Endothelial cell of umbilical vein (primary cell): Measurements from ENCODE around the gene UBE2E1. TPM values are rescaled to one million over a fixed set of nuclear protein-coding genes. Genes with fewer than 3 reads are reported as not detected.

ENCODE experiments used
- BruUV-seq: library from RNA; stranded (reverse); fragments of 400-500 nt; replicated peaks from 2 replicates; lab custom pipeline; 2021; lab: Mats Ljungman, UMichigan
- CTCF ChIA-PET: fragments of 300-600, 350-600 bp; sonication (Branson Sonifier 250); formaldehyde crosslinking; loops from one replicate; lab custom pipeline; 2021; ENCODE audit warnings: antibody characterized with exemption, inconsistent platforms; lab: Charles Lee
- POLR2A ChIA-PET: fragments of 300-600, 350-600 bp; sonication (Branson Sonifier 250); formaldehyde crosslinking; loops from one replicate; lab custom pipeline; 2021; ENCODE audit warnings: antibody characterized with exemption, inconsistent platforms; lab: Charles Lee
- DNase-seq: peaks from one replicate; pipeline ENCODE4 v3.0.0-alpha.2; 2011; ENCODE audit warnings: low read depth, low spot score
- FAIRE-seq: peaks from 2 replicates; lab custom pipeline; 2011; peaks lifted over from hg19 to GRCh38; lab: Jason Lieb, UNC
- H2AFZ ChIP-seq: 2 replicates; pipeline ENCODE4 v1.6.0; 2012; ENCODE audit warnings: low read depth, low read length, control low read depth, inconsistent platforms
- H3K27ac ChIP-seq: 2 replicates; pipeline ENCODE4 v1.5.1; 2011; ENCODE audit warnings: low read depth, mild to moderate bottlenecking, control low read depth, low read length, moderate library complexity; ENCODE audit not compliant: insufficient read depth
- H3K27me3 ChIP-seq, 2 experiments: 2 replicates each; pipeline versions ENCODE4 v1.6.0 to v1.6.1; 2011; ENCODE audit warnings: low read length in 2 of 2, mixed read lengths in 1 of 2; ENCODE audit not compliant: control insufficient read depth in 2 of 2, insufficient read depth in 2 of 2
- H3K36me3 ChIP-seq, 2 experiments: 2 replicates in 1 of 2; 3 replicates in 1 of 2; pipeline ENCODE4 v1.5.1; 2011; ENCODE audit warnings: low read length in 2 of 2, mild to moderate bottlenecking in 1 of 2, moderate library complexity in 1 of 2; ENCODE audit not compliant: control insufficient read depth in 2 of 2, insufficient read depth in 2 of 2; ENCODE audit errors: extremely low read depth in 1 of 2
- H3K4me1 ChIP-seq: 3 replicates; pipeline ENCODE4 v1.5.1; 2011; ENCODE audit warnings: mild to moderate bottlenecking, low read length; ENCODE audit not compliant: control insufficient read depth, insufficient read depth; ENCODE audit errors: extremely low read depth
- H3K4me2 ChIP-seq: 2 replicates; pipeline ENCODE4 v1.6.1; 2011; ENCODE audit warnings: low read length, control low read depth, mixed read lengths; ENCODE audit not compliant: insufficient read depth
- H3K4me3 ChIP-seq, 3 experiments: fragments of 200-600 bp in 1 of 3; sonication (generic), shearing (Covaris generic) in 1 of 3; replicated peaks in 1 of 3; 2 replicates each; pipeline ENCODE4 v1.5.1; 2011 to 2016; ENCODE audit warnings: control low read depth in 3 of 3, low read length in 3 of 3, mild to moderate bottlenecking in 2 of 3, inconsistent platforms in 1 of 3, low read depth in 1 of 3, moderate library complexity in 1 of 3; ENCODE audit not compliant: insufficient read depth in 1 of 3
- H3K79me2 ChIP-seq: 2 replicates; pipeline ENCODE4 v1.6.0; 2012; ENCODE audit warnings: low read length, inconsistent platforms; ENCODE audit not compliant: control insufficient read depth, insufficient read depth
- H3K9ac ChIP-seq: replicated peaks from 2 replicates; pipeline ENCODE3; 2011; ENCODE audit warnings: low read length, control low read depth; ENCODE audit not compliant: insufficient read depth; ENCODE audit errors: extremely low read depth
- H3K9me1 ChIP-seq: replicated peaks from 3 replicates; pipeline ENCODE4 v1.6.0; 2011; ENCODE audit warnings: mild to moderate bottlenecking, low read length; ENCODE audit not compliant: control insufficient read depth, insufficient read depth; ENCODE audit errors: extremely low read depth
- H3K9me3 ChIP-seq: replicated peaks from 2 replicates; pipeline ENCODE4 v1.5.1; 2012; ENCODE audit warnings: low read length, inconsistent platforms; ENCODE audit not compliant: control insufficient read depth, insufficient read depth
- H4K20me1 ChIP-seq: replicated peaks from 2 replicates; pipeline ENCODE3; 2011; ENCODE audit warnings: mild to moderate bottlenecking, low read length; ENCODE audit not compliant: control insufficient read depth, insufficient read depth; ENCODE audit errors: extremely low read depth
- EZH2 ChIP-seq: IDR thresholded peaks from 2 replicates; pipeline ENCODE4 v1.6.1; 2012; ENCODE audit warnings: borderline replicate concordance, low read depth, mild to moderate bottlenecking, moderate library complexity, low read length, inconsistent platforms; ENCODE audit not compliant: severe bottlenecking
- FOS ChIP-seq: IDR thresholded peaks from 2 replicates; pipeline ENCODE4 v1.6.1; 2011; ENCODE audit warnings: mild to moderate bottlenecking, low read length, moderate library complexity, borderline replicate concordance; ENCODE audit not compliant: insufficient read depth
- GATA2 ChIP-seq: IDR thresholded peaks from 2 replicates; pipeline ENCODE4 v1.7.0; 2011; ENCODE audit warnings: low read depth, mild to moderate bottlenecking, moderate library complexity, mixed read lengths, low read length; ENCODE audit not compliant: insufficient read length, insufficient read depth
- JUN ChIP-seq: IDR thresholded peaks from 2 replicates; pipeline ENCODE4 v1.6.1; 2011; ENCODE audit warnings: borderline replicate concordance, low read depth; ENCODE audit not compliant: insufficient read length, insufficient read depth
- MAX ChIP-seq: IDR thresholded peaks from 2 replicates; pipeline ENCODE4 v1.6.1; 2011; ENCODE audit not compliant: insufficient read depth, insufficient read length
- MYC ChIP-seq: IDR thresholded peaks from one replicate; pipeline ENCODE4 v1.6.1; 2011; ENCODE audit warnings: mild to moderate bottlenecking, low read depth, low read length
- POLR2A ChIP-seq: IDR thresholded peaks from 2 replicates; pipeline ENCODE4 v1.6.1; 2012; ENCODE audit warnings: low read depth, mild to moderate bottlenecking, control low read depth, low read length
- POLR2AphosphoS5 ChIP-seq: IDR thresholded peaks from 2 replicates; pipeline ENCODE4 v1.6.1; 2012; ENCODE audit warnings: low read depth, mild to moderate bottlenecking, control low read depth, low read length, moderate library complexity; ENCODE audit not compliant: insufficient read depth
- dilution Hi-C: fragments of 300-500 bp; cut with MboI; formaldehyde crosslinking; loops from one replicate; pipeline ENCODE4 v1.15.0; 2019; ENCODE audit warnings: low sequenced_read_pairs; ENCODE audit not compliant: extremely low pct_ligation_motif_present
- intact Hi-C: fragments of 100-400 bp; cut with micrococcal nuclease; formaldehyde crosslinking; loops from one replicate; pipeline ENCODE4 v1.10.0; 2022
- polyA plus RNA-seq, 4 experiments: library from polyadenylated mRNA; depleted of rRNA in 3 of 4; stranded (reverse) in 3 of 4; unstranded in 1 of 4; fragments of >200 nt; gene quantifications; 2 replicates each; pipeline versions ENCODE4 v1.2.1 to v1.2.3, GENCODE V29; 2011 to 2012; ENCODE audit warnings: missing spikeins in 1 of 4
- total RNA-seq: library from RNA; stranded (reverse); gene quantifications from 2 replicates; pipeline ENCODE4 v1.2.3, GENCODE V29; 2021
- TF ChIP-seq, protein P1 (sequence below), 2 donors: IDR thresholded peaks; 1 replicate in 1 of 2; 2 replicates in 1 of 2; pipeline ENCODE4 v1.5.1; 2011; ENCODE audit warnings: low read length in 2 of 2, mild to moderate bottlenecking in 2 of 2, moderate library complexity in 2 of 2, control low read depth in 1 of 2, inconsistent platforms in 1 of 2, low read depth in 1 of 2; ENCODE audit not compliant: insufficient read depth in 1 of 2; ENCODE audit errors: extremely low read depth in 1 of 2

UBE2E1 gene
- total and polyA plus RNA-seq, 2 donors (not counting 3 experiments of a cell fraction or from before 2014, with no cell fraction given) = 72.7 to 114 TPM

DNA sequence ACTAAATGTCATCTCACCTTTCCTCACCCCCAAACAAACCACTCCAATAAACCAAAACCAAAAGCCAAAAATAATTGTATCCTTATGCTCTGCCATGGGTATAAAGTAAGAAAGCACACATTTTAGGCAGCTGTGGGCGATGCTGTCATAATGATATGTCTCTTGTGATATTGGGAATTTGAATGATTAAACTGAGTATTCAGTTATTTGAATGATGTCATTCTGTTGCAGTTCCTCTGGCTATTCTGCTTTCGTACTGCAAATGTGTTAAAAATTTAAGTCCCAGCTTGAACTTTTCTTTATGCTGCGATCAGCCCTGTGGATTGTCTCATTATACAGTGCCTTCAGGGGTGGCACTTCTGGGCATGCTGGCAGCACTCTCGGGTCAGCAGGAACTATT lies 128.5 kb downstream of the UBE2E1 start:
- H2AFZ ChIP-seq = no peak overlapping the region
- no peak overlapping the region for H3K4me3 ChIP-seq
- dilution Hi-C loops = no loop called here
- no TSS peak for BruUV-seq
- no peak overlapping the region for H3K27ac ChIP-seq
- no peak for FAIRE-seq
- H3K36me3 ChIP-seq = no peaks in the 10 kb centered on the region
- no peaks in the 10 kb centered on the region for H3K79me2 ChIP-seq
- H3K4me2 ChIP-seq = no peak overlapping the region
- POLR2A ChIA-PET = no interaction called here
- no peak for DNase-seq
- CTCF ChIA-PET = no interaction called here
- H3K9ac ChIP-seq = no peak overlapping the region
- no peaks in the 10 kb centered on the region for H4K20me1 ChIP-seq
- TF ChIP-seq GATA2 (no peak), MYC (no peak), EZH2 (no peak), FOS (no peak), JUN (no peak), POLR2A (no peak), POLR2AphosphoS5 (no peak), MAX (no peak)
- TF ChIP-seq, protein P1, sequence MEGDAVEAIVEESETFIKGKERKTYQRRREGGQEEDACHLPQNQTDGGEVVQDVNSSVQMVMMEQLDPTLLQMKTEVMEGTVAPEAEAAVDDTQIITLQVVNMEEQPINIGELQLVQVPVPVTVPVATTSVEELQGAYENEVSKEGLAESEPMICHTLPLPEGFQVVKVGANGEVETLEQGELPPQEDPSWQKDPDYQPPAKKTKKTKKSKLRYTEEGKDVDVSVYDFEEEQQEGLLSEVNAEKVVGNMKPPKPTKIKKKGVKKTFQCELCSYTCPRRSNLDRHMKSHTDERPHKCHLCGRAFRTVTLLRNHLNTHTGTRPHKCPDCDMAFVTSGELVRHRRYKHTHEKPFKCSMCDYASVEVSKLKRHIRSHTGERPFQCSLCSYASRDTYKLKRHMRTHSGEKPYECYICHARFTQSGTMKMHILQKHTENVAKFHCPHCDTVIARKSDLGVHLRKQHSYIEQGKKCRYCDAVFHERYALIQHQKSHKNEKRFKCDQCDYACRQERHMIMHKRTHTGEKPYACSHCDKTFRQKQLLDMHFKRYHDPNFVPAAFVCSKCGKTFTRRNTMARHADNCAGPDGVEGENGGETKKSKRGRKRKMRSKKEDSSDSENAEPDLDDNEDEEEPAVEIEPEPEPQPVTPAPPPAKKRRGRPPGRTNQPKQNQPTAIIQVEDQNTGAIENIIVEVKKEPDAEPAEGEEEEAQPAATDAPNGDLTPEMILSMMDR (IDR thresholded peaks at IDR 0.05; ENCODE audit: extremely low read depth in 1 of 2, insufficient read depth in 1 of 2, low read depth in 1 of 2, low read length in 2 of 2) = no peak
- intact Hi-C loops = no loop called here
- no peaks in the 10 kb centered on the region for H3K9me3 ChIP-seq
- H3K9me1 ChIP-seq = no peaks in the 10 kb centered on the region
- H3K27me3 ChIP-seq = peaks cover 0 to 5% of the 10 kb centered on the region in 2 experiments
- H3K4me1 ChIP-seq = no peaks in the 10 kb centered on the region
